Epithelial cell of proximal tubule (primary cell): ENCODE measurements around the gene ARL10. TPM values are rescaled to one million over a fixed set of nuclear protein-coding genes. Genes with fewer than 3 reads are reported as not detected.

Experiments used
- DNase-seq: peaks from one replicate; pipeline ENCODE4 v3.0.0-alpha.2; 2011; ENCODE audit warnings: low read depth
- H3K4me3 ChIP-seq: 2 replicates; pipeline ENCODE4 v1.5.1; 2011; ENCODE audit warnings: low read depth, mild to moderate bottlenecking, low read length
- CTCF ChIP-seq: conservative IDR thresholded peaks from 2 replicates; pipeline ENCODE4 v1.5.1; 2012; ENCODE audit warnings: low read depth, mild to moderate bottlenecking, low read length
- total RNA-seq: library from RNA; depleted of rRNA; stranded (reverse); fragments of >200 nt; gene quantifications from 2 replicates; pipeline ENCODE4 v1.2.3, GENCODE V29; 2015

Gene ARL10
- total RNA-seq, 1 donor from 2014 or later: 3.4 TPM

- TF ChIP-seq CTCF: no peak
- no peak overlapping the region for H3K4me3 ChIP-seq
- DNase-seq: no peak
Observed at GRCh38 chr5:176426876-176427275, 61.6 kb downstream of the ARL10 start.

GRCh38 chr5:176427971-176428370 lies 62.7 kb downstream of the ARL10 start:
- no peak for DNase-seq
- no peak for TF ChIP-seq CTCF
- H3K4me3 ChIP-seq: no peak overlapping the region

- no peak for TF ChIP-seq CTCF
- H3K4me3 ChIP-seq: no peak overlapping the region
- DNase-seq: no peak
Observed at GRCh38 chr5:176429972-176430371, 64.7 kb downstream of the ARL10 start.

Other genes with a start within 250 kb of the ARL10 start
- gene SIMC1, start 127.1 kb upstream of the ARL10 start, total RNA-seq: 10.5 and 12.2 TPM in 2 replicates
- gene KIAA1191, start 3.7 kb upstream of the ARL10 start, total RNA-seq: 88.1 and 90.1 TPM in 2 replicates
- 23.5 and 42.7 TPM in 2 replicates for gene NOP16, start 23.1 kb downstream of the ARL10 start, total RNA-seq
- 118 and 123 TPM in 2 replicates for gene HIGD2A, start 23.3 kb downstream of the ARL10 start, total RNA-seq
- 149 and 152 TPM in 2 replicates for gene CLTB, start 51.1 kb downstream of the ARL10 start, total RNA-seq
- 32.9 and 35.7 TPM in 2 replicates for gene FAF2, start 82.9 kb downstream of the ARL10 start, total RNA-seq
- gene RNF44, start 171.9 kb downstream of the ARL10 start, total RNA-seq: 10.9 and 17.1 TPM in 2 replicates
- gene CDHR2, start 183.9 kb downstream of the ARL10 start, total RNA-seq: not detected in 2 replicates
- 34.0 and 40.2 TPM in 2 replicates for gene GPRIN1, start 244.7 kb downstream of the ARL10 start, total RNA-seq